ENCODE measurements around the gene MYRIP.

DNA sequence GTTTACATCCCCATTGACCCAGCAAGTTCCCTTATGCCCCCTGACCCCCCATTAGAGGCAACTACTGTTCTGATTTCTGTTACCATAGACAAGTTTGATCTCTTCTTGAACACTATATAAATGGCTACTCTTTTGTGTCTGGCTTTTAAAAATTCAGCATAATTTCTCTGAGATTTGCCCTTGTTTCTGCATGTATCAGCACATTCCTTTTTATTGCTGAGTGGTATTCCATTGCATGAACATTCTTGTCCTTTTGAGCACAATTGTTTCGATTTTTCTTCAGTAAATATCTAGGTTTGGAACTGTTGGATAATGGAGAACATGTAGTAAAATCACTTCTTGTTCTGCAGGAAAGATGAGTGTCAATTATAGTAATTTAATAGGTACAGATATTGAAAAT lies 49.1 kb upstream of the MYRIP start:
- TF ChIP-seq CTCF (IDR thresholded peaks at IDR 0.05; ENCODE audit: low read depth, low read length) = no peak
- no peak for TF ChIP-seq MYC (IDR thresholded peaks at IDR 0.05; ENCODE audit: low read depth, low read length)
- no peak for TF ChIP-seq POLR2A (IDR thresholded peaks at IDR 0.05; ENCODE audit: extremely low read depth, insufficient read length)
